ENCODE measurements around the gene ZNF578.
"Not testable (repeated sequence)": the region's sequence is repeated elsewhere in the genome, so short reads cannot be mapped to it uniquely, and the experiment has no call there.

The ZNF578 gene

DNA sequence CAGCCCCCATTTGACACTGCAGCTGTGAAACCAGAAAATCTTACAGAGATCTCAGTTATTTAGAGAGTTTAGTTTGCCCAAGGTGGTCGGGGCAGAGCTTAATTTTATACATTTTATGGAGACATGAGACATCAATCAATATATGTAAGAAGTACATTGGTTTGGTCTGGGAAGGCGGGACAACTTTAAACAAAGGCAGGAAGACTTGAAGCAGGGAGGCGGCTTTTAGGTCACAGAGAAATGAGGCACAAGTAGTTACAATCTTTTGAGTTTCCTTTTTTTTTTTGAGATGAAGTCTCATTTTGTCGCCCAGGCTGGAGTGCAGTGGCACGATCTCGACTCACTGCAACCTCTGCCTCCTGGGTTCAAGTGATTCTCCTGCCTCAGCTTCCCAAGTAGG lies 89.2 kb downstream of the ZNF578 start:
- H2BK5ac ChIP-seq (ENCODE audit: low read length); H3K79me1 ChIP-seq (ENCODE audit: low read depth, low read length); H2BK15ac ChIP-seq (ENCODE audit: low read length); H3K4me1 ChIP-seq (ENCODE audit: control insufficient read depth in 2 of 2, insufficient read depth in 1 of 2, low read depth in 1 of 2, low read length in 2 of 2); DNase-seq (ENCODE audit: low spot score); H2BK120ac ChIP-seq (ENCODE audit: low read depth, low read length); H3K27ac ChIP-seq (replicated peaks; ENCODE audit: low read length); H2AK5ac ChIP-seq (ENCODE audit: low read depth, low read length); H3K4me2 ChIP-seq (ENCODE audit: insufficient read depth, low read length, poor library complexity, severe bottlenecking); H3K18ac ChIP-seq (ENCODE audit: low read length); H3K4me3 ChIP-seq (ENCODE audit: low read length in 2 of 2); H3K4ac ChIP-seq (ENCODE audit: low read length); H3K14ac ChIP-seq (ENCODE audit: low read length); H4K8ac ChIP-seq (ENCODE audit: low read depth, low read length); H2AFZ ChIP-seq (ENCODE audit: low read length); H3K23ac ChIP-seq (ENCODE audit: low read depth, low read length, poor library complexity); H4K91ac ChIP-seq (ENCODE audit: low read depth, low read length, poor library complexity); H3K27me3 ChIP-seq (ENCODE audit: control insufficient read depth in 3 of 3, insufficient read depth in 3 of 3, low read depth in 1 of 3, low read length in 3 of 3); H2BK12ac ChIP-seq (ENCODE audit: low read length); H3K9ac ChIP-seq (ENCODE audit: low read depth, low read length, poor library complexity): not testable (repeated sequence)
- peaks cover 0 to 25% of the 10 kb centered on the region in 2 donors for H3K9me3 ChIP-seq (replicated peaks in 1 of 2; ENCODE audit: control insufficient read depth in 2 of 2, insufficient read depth in 1 of 2, low read depth in 1 of 2, low read length in 2 of 2)
- H3K36me3 ChIP-seq (replicated peaks in 1 of 2; ENCODE audit: control insufficient read depth in 2 of 2, insufficient read depth in 2 of 2, low read length in 2 of 2), result peaks cover 4 to 48% of the 10 kb centered on the region in 2 donors
- no CpG with 5 or more reads among the region's 6 CpGs for WGBS, 2 donors (ENCODE audit: extremely low coverage in 2 of 2, insufficient read length in 2 of 2, insufficient replicate concordance in 1 of 2)

DNA sequence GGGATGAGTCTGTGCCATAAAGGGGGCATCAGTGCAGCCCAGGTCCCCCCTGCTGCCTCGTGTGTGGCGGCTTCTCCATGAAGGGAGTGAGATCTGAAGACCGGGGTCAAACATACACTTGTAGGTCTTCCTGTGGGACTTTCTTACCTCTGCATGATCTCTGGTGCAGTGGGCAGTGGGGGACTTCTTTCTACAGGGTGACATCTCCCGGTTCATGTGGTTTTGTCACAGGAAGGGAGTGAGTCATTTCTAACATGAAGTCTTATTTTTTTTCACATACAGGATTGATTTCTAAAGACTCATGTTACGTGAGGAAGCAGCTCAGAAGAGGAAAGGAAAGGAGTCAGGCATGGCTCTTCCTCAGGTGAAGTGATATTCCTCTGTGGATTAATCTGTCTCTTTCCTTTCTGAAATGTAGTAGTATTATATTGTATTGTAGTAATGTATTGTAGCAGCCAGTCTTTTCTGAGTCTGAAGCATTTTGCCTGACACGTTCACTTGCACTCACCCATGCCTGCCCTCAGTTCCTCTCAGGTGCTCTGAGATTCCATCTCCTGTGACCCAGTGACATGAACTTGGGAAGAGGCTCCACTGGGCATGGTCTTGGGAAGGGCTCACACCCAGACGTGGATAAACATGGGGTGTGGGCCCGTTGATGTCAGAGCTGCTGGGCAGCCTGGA lies 89.8 kb downstream of the ZNF578 start:
- H2AK5ac ChIP-seq (ENCODE audit: low read depth, low read length), result no peak overlapping the region
- no peak overlapping the region for H3K4me3 ChIP-seq (ENCODE audit: low read length in 2 of 2)
- H3K23ac ChIP-seq (ENCODE audit: low read depth, low read length, poor library complexity), result no peak overlapping the region
- H3K18ac ChIP-seq (ENCODE audit: low read length), result no peak overlapping the region
- no peaks in the 10 kb centered on the region for H3K4me1 ChIP-seq (ENCODE audit: control insufficient read depth in 2 of 2, insufficient read depth in 1 of 2, low read depth in 1 of 2, low read length in 2 of 2)
- H3K27ac ChIP-seq (replicated peaks; ENCODE audit: low read length), result no peak overlapping the region
- no peak overlapping the region for H3K14ac ChIP-seq (ENCODE audit: low read length)
- DNase-seq (ENCODE audit: low spot score), result no peak
- no peak overlapping the region for H2BK15ac ChIP-seq (ENCODE audit: low read length)
- no peak overlapping the region for H2AFZ ChIP-seq (ENCODE audit: low read length)
- no CpG with 5 or more reads among the region's 8 CpGs for WGBS, 2 donors (ENCODE audit: extremely low coverage in 2 of 2, insufficient read length in 2 of 2, insufficient replicate concordance in 1 of 2)
- H3K4ac ChIP-seq (ENCODE audit: low read length), result no peak overlapping the region
- no peak overlapping the region for H4K91ac ChIP-seq (ENCODE audit: low read depth, low read length, poor library complexity)
- H2BK12ac ChIP-seq (ENCODE audit: low read length), result no peak overlapping the region
- H3K79me1 ChIP-seq (ENCODE audit: low read depth, low read length), result no peaks in the 10 kb centered on the region
- no peak overlapping the region for H2BK120ac ChIP-seq (ENCODE audit: low read depth, low read length)
- no peaks in the 10 kb centered on the region for H3K27me3 ChIP-seq (ENCODE audit: control insufficient read depth in 3 of 3, insufficient read depth in 3 of 3, low read depth in 1 of 3, low read length in 3 of 3)
- peaks cover 0 to 30% of the 10 kb centered on the region in 2 donors for H3K9me3 ChIP-seq (replicated peaks in 1 of 2; ENCODE audit: control insufficient read depth in 2 of 2, insufficient read depth in 1 of 2, low read depth in 1 of 2, low read length in 2 of 2)
- H2BK5ac ChIP-seq (ENCODE audit: low read length), result no peak overlapping the region
- no peak overlapping the region for H3K9ac ChIP-seq (ENCODE audit: low read depth, low read length, poor library complexity)
- no peak overlapping the region for H4K8ac ChIP-seq (ENCODE audit: low read depth, low read length)
- H3K4me2 ChIP-seq (ENCODE audit: insufficient read depth, low read length, poor library complexity, severe bottlenecking), result no peak overlapping the region
- H3K36me3 ChIP-seq (replicated peaks in 1 of 2; ENCODE audit: control insufficient read depth in 2 of 2, insufficient read depth in 2 of 2, low read length in 2 of 2), result peaks cover 4 to 53% of the 10 kb centered on the region in 2 donors

DNA sequence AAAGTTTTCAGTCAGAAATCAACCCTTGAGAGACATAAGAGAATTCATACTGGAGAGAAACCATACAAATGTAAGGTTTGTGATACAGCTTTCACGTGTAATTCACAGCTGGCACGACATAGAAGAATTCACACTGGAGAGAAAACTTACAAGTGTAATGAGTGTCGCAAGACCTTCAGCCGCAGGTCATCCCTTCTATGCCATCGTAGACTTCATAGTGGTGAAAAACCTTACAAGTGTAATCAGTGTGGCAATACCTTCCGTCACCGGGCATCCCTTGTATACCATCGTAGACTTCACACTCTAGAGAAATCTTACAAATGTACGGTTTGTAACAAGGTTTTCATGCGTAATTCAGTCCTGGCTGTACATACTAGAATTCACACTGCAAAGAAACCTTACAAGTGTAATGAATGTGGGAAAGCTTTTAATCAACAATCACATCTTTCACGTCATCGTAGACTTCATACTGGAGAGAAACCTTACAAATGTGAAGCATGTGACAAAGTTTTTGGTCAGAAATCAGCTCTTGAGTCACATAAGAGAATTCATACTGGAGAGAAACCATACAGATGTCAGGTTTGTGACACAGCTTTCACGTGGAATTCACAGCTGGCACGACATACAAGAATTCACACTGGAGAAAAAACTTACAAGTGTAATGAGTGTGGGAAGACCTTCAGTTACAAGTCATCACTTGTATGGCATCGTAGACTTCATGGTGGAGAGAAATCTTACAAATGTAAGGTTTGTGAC lies 101.0 kb downstream of the ZNF578 start:
- Histone ChIP-seq H2AK5ac (ENCODE audit: low read depth, low read length) (no peak overlapping the region), H3K4ac (ENCODE audit: low read length) (no peak overlapping the region), H2BK15ac (ENCODE audit: low read length) (no peak overlapping the region), H3K27ac (replicated peaks; ENCODE audit: low read length) (no peak overlapping the region), H3K4me2 (ENCODE audit: insufficient read depth, low read length, poor library complexity, severe bottlenecking) (no peak overlapping the region), H3K4me1 (ENCODE audit: control insufficient read depth in 2 of 2, insufficient read depth in 1 of 2, low read depth in 1 of 2, low read length in 2 of 2) (no peaks in the 10 kb centered on the region), H3K14ac (ENCODE audit: low read length) (no peak overlapping the region), H3K27me3 (ENCODE audit: control insufficient read depth in 3 of 3, insufficient read depth in 3 of 3, low read depth in 1 of 3, low read length in 3 of 3) (no peaks in the 10 kb centered on the region), H2AFZ (ENCODE audit: low read length) (no peak overlapping the region), H2BK5ac (ENCODE audit: low read length) (no peak overlapping the region), H3K4me3 (ENCODE audit: low read length in 2 of 2) (no peak overlapping the region), H3K9me3 (replicated peaks in 1 of 2; ENCODE audit: control insufficient read depth in 2 of 2, insufficient read depth in 1 of 2, low read depth in 1 of 2, low read length in 2 of 2) (peaks cover 18 to 87% of the 10 kb centered on the region in 2 donors), H3K36me3 (replicated peaks in 1 of 2; ENCODE audit: control insufficient read depth in 2 of 2, insufficient read depth in 2 of 2, low read length in 2 of 2) (peaks cover 28 to 80% of the 10 kb centered on the region in 2 donors), H3K9ac (ENCODE audit: low read depth, low read length, poor library complexity) (no peak overlapping the region), H3K79me1 (ENCODE audit: low read depth, low read length) (no peaks in the 10 kb centered on the region), H3K23ac (ENCODE audit: low read depth, low read length, poor library complexity) (no peak overlapping the region), H2BK12ac (ENCODE audit: low read length) (no peak overlapping the region), H4K8ac (ENCODE audit: low read depth, low read length) (no peak overlapping the region), H3K18ac (ENCODE audit: low read length) (no peak overlapping the region), H2BK120ac (ENCODE audit: low read depth, low read length) (no peak overlapping the region), H4K91ac (ENCODE audit: low read depth, low read length, poor library complexity) (no peak overlapping the region)
- no peak for DNase-seq (ENCODE audit: low spot score)
- no CpG with 5 or more reads among the region's 15 CpGs for WGBS, 2 donors (ENCODE audit: extremely low coverage in 2 of 2, insufficient read length in 2 of 2, insufficient replicate concordance in 1 of 2)

DNA sequence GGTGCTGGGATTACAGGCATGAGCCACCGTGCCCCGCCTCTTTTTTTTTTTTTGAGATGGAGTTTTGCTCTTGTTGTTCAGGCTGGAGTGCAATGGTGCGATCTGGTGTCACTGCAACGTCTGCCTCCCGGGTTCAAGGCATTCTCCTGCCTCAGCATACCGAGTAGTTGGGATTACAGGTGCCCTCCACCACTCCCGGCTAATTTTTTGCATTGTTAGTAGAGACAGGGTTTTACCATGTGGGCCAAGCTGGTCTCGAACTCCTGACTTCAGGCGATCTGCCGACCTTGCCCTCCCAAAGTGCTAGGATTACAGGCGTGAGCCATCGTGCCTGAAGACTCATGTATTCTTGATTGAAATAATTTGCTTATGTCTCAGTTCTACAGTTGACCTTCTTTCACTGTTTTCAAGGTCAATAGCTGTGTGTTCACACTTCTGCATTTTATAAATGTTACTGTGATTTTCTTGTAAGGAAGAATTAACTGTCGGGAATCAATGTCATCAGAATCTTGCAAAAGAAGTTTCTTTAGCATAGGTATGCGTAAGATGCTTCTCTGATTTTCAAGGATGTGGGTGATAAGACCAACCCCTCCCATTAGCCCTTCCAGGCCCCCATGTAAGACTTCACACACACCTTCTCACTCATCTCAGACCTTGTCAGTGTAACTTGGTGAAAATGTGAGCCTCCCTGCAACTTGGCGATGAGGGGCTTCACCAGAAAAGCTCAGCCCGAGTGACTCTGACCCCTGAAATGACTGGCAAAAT lies 104.1 kb downstream of the ZNF578 start:
- no peak overlapping the region for H3K4me3 ChIP-seq (ENCODE audit: low read length in 2 of 2)
- WGBS, 2 donors (ENCODE audit: extremely low coverage in 2 of 2, insufficient read length in 2 of 2, insufficient replicate concordance in 1 of 2), result no CpG with 5 or more reads among the region's 16 CpGs

More for the DNA sequence above, 104.1 kb downstream of the ZNF578 start:
- Histone ChIP-seq H2BK120ac (ENCODE audit: low read depth, low read length) (no peak overlapping the region), H2AK5ac (ENCODE audit: low read depth, low read length) (no peak overlapping the region), H3K9me3 (replicated peaks in 1 of 2; ENCODE audit: control insufficient read depth in 2 of 2, insufficient read depth in 1 of 2, low read depth in 1 of 2, low read length in 2 of 2) (peaks cover 17 to 82% of the 10 kb centered on the region in 2 donors), H3K4me2 (ENCODE audit: insufficient read depth, low read length, poor library complexity, severe bottlenecking) (no peak overlapping the region), H3K4ac (ENCODE audit: low read length) (no peak overlapping the region), H3K27ac (replicated peaks; ENCODE audit: low read length) (no peak overlapping the region), H2BK12ac (ENCODE audit: low read length) (no peak overlapping the region), H3K4me1 (ENCODE audit: control insufficient read depth in 2 of 2, insufficient read depth in 1 of 2, low read depth in 1 of 2, low read length in 2 of 2) (no peaks in the 10 kb centered on the region), H3K9ac (ENCODE audit: low read depth, low read length, poor library complexity) (no peak overlapping the region), H3K18ac (ENCODE audit: low read length) (no peak overlapping the region), H3K36me3 (replicated peaks in 1 of 2; ENCODE audit: control insufficient read depth in 2 of 2, insufficient read depth in 2 of 2, low read length in 2 of 2) (peaks cover 26 to 84% of the 10 kb centered on the region in 2 donors), H4K8ac (ENCODE audit: low read depth, low read length) (no peak overlapping the region), H3K23ac (ENCODE audit: low read depth, low read length, poor library complexity) (no peak overlapping the region), H3K27me3 (ENCODE audit: control insufficient read depth in 3 of 3, insufficient read depth in 3 of 3, low read depth in 1 of 3, low read length in 3 of 3) (no peaks in the 10 kb centered on the region), H3K79me1 (ENCODE audit: low read depth, low read length) (no peaks in the 10 kb centered on the region), H2AFZ (ENCODE audit: low read length) (no peak overlapping the region), H2BK5ac (ENCODE audit: low read length) (no peak overlapping the region), H4K91ac (ENCODE audit: low read depth, low read length, poor library complexity) (no peak overlapping the region), H3K14ac (ENCODE audit: low read length) (no peak overlapping the region), H2BK15ac (ENCODE audit: low read length) (no peak overlapping the region)
- no peak for DNase-seq (ENCODE audit: low spot score)

Measured in neuronal stem cell (in vitro differentiated cells).